WTC11 (cell line): ENCODE measurements around the gene ENHO. TPM values are rescaled to one million over a fixed set of nuclear protein-coding genes. Genes with fewer than 3 reads are reported as not detected.

Experiments
- ATAC-seq: fragments of 200-7000 bp; cut with Tn5 transposase; 2 replicates; pipeline ENCODE4 v1.10.0; 2021; ENCODE audit warnings: mild to moderate bottlenecking, moderate library complexity
- CTCF ChIA-PET: fragments of 300-600 bp; sonication (Branson Sonifier 250); formaldehyde crosslinking; loops from one replicate; lab custom pipeline; 2021; ENCODE audit warnings: antibody characterized with exemption; lab: Charles Lee
- POLR2A ChIA-PET: fragments of 350-600 bp; sonication (Branson Sonifier 250); formaldehyde crosslinking; loops from one replicate; lab custom pipeline; 2021; ENCODE audit warnings: antibody characterized with exemption; lab: Charles Lee
- DNase-seq: peaks from one replicate; pipeline ENCODE4 v3.0.0; 2021; ENCODE audit warnings: low spot score
- H3K27ac Mint-ChIP-seq: 2 replicates; pipeline ENCODE4 v1.8.0; 2021; ENCODE audit warnings: mixed read lengths
- H3K27me3 Mint-ChIP-seq: 2 replicates; pipeline ENCODE4 v1.8.0; 2021; ENCODE audit warnings: low read depth, mild to moderate bottlenecking, moderate library complexity, mixed read lengths
- H3K36me3 Mint-ChIP-seq: 2 replicates; pipeline ENCODE4 v1.8.0; 2021; ENCODE audit warnings: mixed read lengths
- H3K4me1 Mint-ChIP-seq: 2 replicates; pipeline ENCODE4 v1.8.0; 2022; ENCODE audit warnings: mixed read lengths
- H3K4me3 Mint-ChIP-seq: 2 replicates; pipeline ENCODE4 v1.8.0; 2021; ENCODE audit warnings: mild to moderate bottlenecking, moderate library complexity, mixed read lengths
- H3K9me3 Mint-ChIP-seq: 2 replicates; pipeline ENCODE4 v1.8.0; 2021; ENCODE audit warnings: mixed read lengths
- ESRRA ChIP-seq: sonication (generic); formaldehyde crosslinking; IDR thresholded peaks from 2 replicates; pipeline ENCODE4 v1.8.1; 2022; ENCODE audit warnings: mild to moderate bottlenecking, missing genetic modification reagents, borderline replicate concordance
- GRHL2 ChIP-seq: fragments of 250-450 bp; sonication (Bioruptor Pico); IDR thresholded peaks from 2 replicates; pipeline ENCODE4 v1.8.0; 2022; ENCODE audit warnings: mild to moderate bottlenecking, moderate library complexity; ENCODE audit not compliant: insufficient replicate concordance, severe bottlenecking
- IRF2 ChIP-seq: sonication (generic); formaldehyde crosslinking; IDR thresholded peaks from 2 replicates; pipeline ENCODE4 v1.8.0; 2022; ENCODE audit warnings: low read depth, missing genetic modification reagents, borderline replicate concordance
- JUN ChIP-seq: sonication (generic); formaldehyde crosslinking; IDR thresholded peaks from 2 replicates; pipeline ENCODE4 v1.8.0; 2023; ENCODE audit warnings: mild to moderate bottlenecking, missing genetic modification reagents
- NFATC4 ChIP-seq: fragments of 250-450 bp; sonication (Bioruptor Pico); IDR thresholded peaks from 2 replicates; pipeline ENCODE4 v1.9.0; 2021; ENCODE audit warnings: mild to moderate bottlenecking
- NR1H2 ChIP-seq: sonication (generic); formaldehyde crosslinking; IDR thresholded peaks from 2 replicates; pipeline ENCODE4 v1.9.0; 2021; ENCODE audit warnings: mild to moderate bottlenecking, moderate library complexity, missing genetic modification reagents
- SMAD4 ChIP-seq: sonication (generic); formaldehyde crosslinking; IDR thresholded peaks from 2 replicates; pipeline ENCODE4 v1.8.0; 2022; ENCODE audit warnings: mild to moderate bottlenecking, missing genetic modification reagents
- ZNF121 ChIP-seq: sonication (generic); formaldehyde crosslinking; IDR thresholded peaks from 2 replicates; pipeline ENCODE4 v1.8.0; 2023; ENCODE audit warnings: missing genetic modification reagents
- total RNA-seq: library from RNA; stranded (reverse); gene quantifications from 3 replicates; pipeline ENCODE4 v1.2.3, GENCODE V29; 2021
- TF ChIP-seq, protein P1 (sequence below): fragments of 250-450 bp; sonication (Bioruptor Pico); IDR thresholded peaks from 2 replicates; pipeline ENCODE4 v1.9.0; 2021; ENCODE audit warnings: moderate library complexity, mild to moderate bottlenecking, inconsistent platforms, borderline replicate concordance
- TF ChIP-seq, protein P2 (sequence below): sonication (generic); formaldehyde crosslinking; IDR thresholded peaks from 2 replicates; pipeline ENCODE4 v1.8.0; 2022; ENCODE audit warnings: mild to moderate bottlenecking, missing genetic modification reagents
- TF ChIP-seq, protein P3 (sequence below): sonication (generic); formaldehyde crosslinking; IDR thresholded peaks from 2 replicates; pipeline ENCODE4 v1.8.0; 2023; ENCODE audit warnings: missing genetic modification reagents, mild to moderate bottlenecking, borderline replicate concordance
- TF ChIP-seq, protein P4 (sequence below): sonication (generic); formaldehyde crosslinking; conservative IDR thresholded peaks from 2 replicates; pipeline ENCODE4 v1.8.1; 2022; ENCODE audit warnings: mild to moderate bottlenecking, missing genetic modification reagents
- TF ChIP-seq, protein P5 (sequence below): sonication (generic); formaldehyde crosslinking; conservative IDR thresholded peaks from 2 replicates; pipeline ENCODE4 v1.8.1; 2023; ENCODE audit warnings: mild to moderate bottlenecking, low read depth, missing genetic modification reagents, moderate library complexity

The ENHO gene
- total RNA-seq, 1 experiment from 2014 or later = 28.3 TPM

DNA sequence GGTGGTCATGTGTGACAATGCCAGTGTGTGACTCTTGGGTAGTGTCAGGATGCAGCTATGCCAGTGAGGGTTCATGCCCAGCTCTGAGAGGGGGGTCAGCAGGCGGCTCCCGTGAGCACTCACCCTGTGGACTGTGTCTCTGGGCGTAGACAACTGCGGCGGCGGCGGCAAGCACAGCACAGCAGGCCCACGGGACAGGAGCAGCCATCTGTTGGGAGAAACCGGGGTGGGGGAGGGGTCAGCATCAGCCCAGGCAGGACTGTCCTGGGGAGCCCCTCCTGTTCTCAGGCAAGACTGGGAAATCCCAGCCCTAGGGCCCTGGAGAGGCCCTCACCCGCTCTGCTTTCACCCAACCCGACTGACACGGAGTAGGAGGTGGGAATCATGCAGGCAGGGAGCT, 46.0 kb upstream of the ENHO start:
- ATAC-seq (peak; percentile 26), DNase-seq (no peak)
- Mint-ChIP-seq H3K4me3 (no peak overlapping the region), H3K27me3 (no peaks in the 10 kb centered on the region; the same call in 1 of the 2 replicates), H3K9me3 (no peaks in the 10 kb centered on the region), H3K27ac (no peak overlapping the region), H3K4me1 (peaks cover 30% of the 10 kb centered on the region), H3K36me3 (no peaks in the 10 kb centered on the region)
- TF ChIP-seq, protein P1, sequence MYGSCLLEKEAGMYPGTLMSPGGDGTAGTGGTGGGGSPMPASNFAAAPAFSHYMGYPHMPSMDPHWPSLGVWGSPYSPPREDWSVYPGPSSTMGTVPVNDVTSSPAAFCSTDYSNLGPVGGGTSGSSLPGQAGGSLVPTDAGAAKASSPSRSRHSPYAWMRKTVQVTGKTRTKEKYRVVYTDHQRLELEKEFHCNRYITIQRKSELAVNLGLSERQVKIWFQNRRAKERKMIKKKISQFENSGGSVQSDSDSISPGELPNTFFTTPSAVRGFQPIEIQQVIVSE (CRISPR knock-in tag) = no peak
- TF ChIP-seq, protein P2, sequence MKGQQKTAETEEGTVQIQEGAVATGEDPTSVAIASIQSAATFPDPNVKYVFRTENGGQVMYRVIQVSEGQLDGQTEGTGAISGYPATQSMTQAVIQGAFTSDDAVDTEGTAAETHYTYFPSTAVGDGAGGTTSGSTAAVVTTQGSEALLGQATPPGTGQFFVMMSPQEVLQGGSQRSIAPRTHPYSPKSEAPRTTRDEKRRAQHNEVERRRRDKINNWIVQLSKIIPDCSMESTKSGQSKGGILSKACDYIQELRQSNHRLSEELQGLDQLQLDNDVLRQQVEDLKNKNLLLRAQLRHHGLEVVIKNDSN (CRISPR knock-in tag) = peak; percentile 28; the same call in 1 of the 2 replicates
- ChIA-PET CTCF (interaction anchor here (1.9 to 4.1 kb wide), 5 partner anchors 11 to 165 kb away, joined by 5 to 31 read pairs (median 8); no protein-coding TSS in a partner anchor), POLR2A (no interaction called here)

DNA sequence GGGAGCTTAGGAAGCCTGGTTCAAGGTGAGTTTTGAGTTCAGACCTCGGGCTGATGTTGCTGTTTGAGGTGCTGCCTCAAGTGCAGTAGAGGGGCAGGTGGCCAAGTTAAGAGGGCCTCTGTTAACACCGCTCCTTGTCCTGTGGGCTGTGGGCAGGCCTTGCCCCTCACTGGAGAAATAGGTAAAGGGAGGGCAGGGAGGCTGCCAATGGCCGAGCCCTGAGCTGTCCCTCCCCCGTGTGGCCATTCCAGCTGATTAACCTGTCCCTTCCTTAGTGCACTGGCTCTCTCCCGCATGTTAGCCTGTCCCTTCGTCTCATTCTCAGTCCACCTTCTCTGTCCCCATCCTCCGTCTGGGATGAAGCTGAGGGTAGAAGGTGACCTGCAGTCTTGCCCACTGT, 45.3 kb upstream of the ENHO start:
- DNase-seq (no peak), ATAC-seq (no peak)
- Mint-ChIP-seq H3K36me3 (no peaks in the 10 kb centered on the region), H3K27me3 (no peaks in the 10 kb centered on the region; the same call in 1 of the 2 replicates), H3K4me1 (peaks cover 26% of the 10 kb centered on the region), H3K4me3 (no peak overlapping the region), H3K27ac (no peak overlapping the region), H3K9me3 (no peaks in the 10 kb centered on the region)
- CTCF ChIA-PET = interaction anchor here (1.9 to 4.1 kb wide), 5 partner anchors 12 to 164 kb away, joined by 5 to 31 read pairs (median 8); no protein-coding TSS in a partner anchor
- TF ChIP-seq IRF2 (CRISPR knock-in tag) (no peak), NFATC4 (CRISPR knock-in tag) (no peak), GRHL2 (CRISPR knock-in tag) (no peak)
- POLR2A ChIA-PET = no interaction called here

DNA sequence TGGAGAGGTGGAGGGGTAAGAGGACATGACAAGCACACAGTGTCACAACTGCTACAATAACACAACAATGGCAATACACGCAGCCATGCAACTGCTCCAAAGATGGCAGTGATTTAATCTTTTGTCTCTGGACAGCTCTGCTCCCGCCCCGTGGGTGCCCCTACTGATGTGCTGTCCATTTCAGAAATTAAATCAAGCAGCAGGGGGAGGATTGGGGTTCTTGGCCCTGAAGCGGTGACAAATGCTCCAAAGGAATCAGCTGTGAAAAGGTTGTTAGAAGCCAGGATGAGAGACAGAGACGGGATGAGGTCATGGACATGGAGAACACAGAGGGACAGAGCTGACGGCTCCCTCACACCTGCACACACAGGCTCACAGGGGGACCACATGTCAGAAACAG, 44.2 kb upstream of the ENHO start:
- TF ChIP-seq, protein P3, sequence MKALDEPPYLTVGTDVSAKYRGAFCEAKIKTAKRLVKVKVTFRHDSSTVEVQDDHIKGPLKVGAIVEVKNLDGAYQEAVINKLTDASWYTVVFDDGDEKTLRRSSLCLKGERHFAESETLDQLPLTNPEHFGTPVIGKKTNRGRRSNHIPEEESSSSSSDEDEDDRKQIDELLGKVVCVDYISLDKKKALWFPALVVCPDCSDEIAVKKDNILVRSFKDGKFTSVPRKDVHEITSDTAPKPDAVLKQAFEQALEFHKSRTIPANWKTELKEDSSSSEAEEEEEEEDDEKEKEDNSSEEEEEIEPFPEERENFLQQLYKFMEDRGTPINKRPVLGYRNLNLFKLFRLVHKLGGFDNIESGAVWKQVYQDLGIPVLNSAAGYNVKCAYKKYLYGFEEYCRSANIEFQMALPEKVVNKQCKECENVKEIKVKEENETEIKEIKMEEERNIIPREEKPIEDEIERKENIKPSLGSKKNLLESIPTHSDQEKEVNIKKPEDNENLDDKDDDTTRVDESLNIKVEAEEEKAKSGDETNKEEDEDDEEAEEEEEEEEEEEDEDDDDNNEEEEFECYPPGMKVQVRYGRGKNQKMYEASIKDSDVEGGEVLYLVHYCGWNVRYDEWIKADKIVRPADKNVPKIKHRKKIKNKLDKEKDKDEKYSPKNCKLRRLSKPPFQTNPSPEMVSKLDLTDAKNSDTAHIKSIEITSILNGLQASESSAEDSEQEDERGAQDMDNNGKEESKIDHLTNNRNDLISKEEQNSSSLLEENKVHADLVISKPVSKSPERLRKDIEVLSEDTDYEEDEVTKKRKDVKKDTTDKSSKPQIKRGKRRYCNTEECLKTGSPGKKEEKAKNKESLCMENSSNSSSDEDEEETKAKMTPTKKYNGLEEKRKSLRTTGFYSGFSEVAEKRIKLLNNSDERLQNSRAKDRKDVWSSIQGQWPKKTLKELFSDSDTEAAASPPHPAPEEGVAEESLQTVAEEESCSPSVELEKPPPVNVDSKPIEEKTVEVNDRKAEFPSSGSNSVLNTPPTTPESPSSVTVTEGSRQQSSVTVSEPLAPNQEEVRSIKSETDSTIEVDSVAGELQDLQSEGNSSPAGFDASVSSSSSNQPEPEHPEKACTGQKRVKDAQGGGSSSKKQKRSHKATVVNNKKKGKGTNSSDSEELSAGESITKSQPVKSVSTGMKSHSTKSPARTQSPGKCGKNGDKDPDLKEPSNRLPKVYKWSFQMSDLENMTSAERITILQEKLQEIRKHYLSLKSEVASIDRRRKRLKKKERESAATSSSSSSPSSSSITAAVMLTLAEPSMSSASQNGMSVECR (CRISPR knock-in tag) = no peak
- TF ChIP-seq JUN (no peak), ZNF121 (no peak), NFATC4 (CRISPR knock-in tag) (no peak)
- TF ChIP-seq, protein P4, sequence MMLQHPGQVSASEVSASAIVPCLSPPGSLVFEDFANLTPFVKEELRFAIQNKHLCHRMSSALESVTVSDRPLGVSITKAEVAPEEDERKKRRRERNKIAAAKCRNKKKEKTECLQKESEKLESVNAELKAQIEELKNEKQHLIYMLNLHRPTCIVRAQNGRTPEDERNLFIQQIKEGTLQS (CRISPR knock-in tag) = no peak
- no peaks in the 10 kb centered on the region for H3K9me3 Mint-ChIP-seq
- no peak overlapping the region for H3K4me3 Mint-ChIP-seq
- ATAC-seq (no peak), DNase-seq (no peak)
- H3K4me1 Mint-ChIP-seq = peaks cover 26% of the 10 kb centered on the region
- POLR2A ChIA-PET = no interaction called here
- H3K36me3 Mint-ChIP-seq = no peaks in the 10 kb centered on the region
- CTCF ChIA-PET = interaction anchor here (0.8 to 4.1 kb wide), 5 partner anchors 11 to 44 kb away, joined by 3 to 31 read pairs (median 6); no protein-coding TSS in a partner anchor
- H3K27ac Mint-ChIP-seq = no peak overlapping the region
- peaks cover 3% of the 10 kb centered on the region; the same call in 1 of the 2 replicates for H3K27me3 Mint-ChIP-seq

DNA sequence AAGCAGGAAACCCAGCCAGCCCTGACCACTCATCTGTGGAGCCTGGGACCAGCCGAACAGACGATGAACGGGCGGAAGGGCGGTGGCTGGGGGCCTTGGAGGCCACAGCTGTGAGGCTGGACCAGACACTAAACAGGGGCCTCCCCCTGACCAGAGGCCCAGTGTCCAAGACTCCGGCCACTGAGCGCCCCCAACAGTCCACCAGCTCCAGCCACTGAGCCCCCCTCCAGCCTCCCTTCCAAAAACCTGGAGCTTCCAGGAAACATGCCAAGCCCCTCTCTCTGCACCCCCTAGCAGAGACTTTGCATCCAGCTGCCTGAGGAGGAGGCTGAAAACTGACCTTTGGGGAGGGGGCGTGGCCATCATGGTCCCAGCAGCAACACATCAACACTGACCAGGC, 43.5 kb upstream of the ENHO start:
- no peak for ATAC-seq
- Mint-ChIP-seq H3K4me1 (peaks cover 26% of the 10 kb centered on the region), H3K9me3 (no peaks in the 10 kb centered on the region), H3K27me3 (peaks cover 3% of the 10 kb centered on the region; the same call in 1 of the 2 replicates), H3K36me3 (no peaks in the 10 kb centered on the region)
- POLR2A ChIA-PET = no interaction called here
- CTCF ChIA-PET = interaction anchor here (0.8 to 4.1 kb wide), 4 partner anchors 12 to 45 kb away, joined by 3 to 31 read pairs (median 6); no protein-coding TSS in a partner anchor
- DNase-seq = no peak
- no peak for TF ChIP-seq ESRRA (CRISPR knock-in tag)
- no peak for TF ChIP-seq SMAD4 (CRISPR knock-in tag)
- TF ChIP-seq NR1H2 (CRISPR knock-in tag) = no peak
- TF ChIP-seq, protein P5, sequence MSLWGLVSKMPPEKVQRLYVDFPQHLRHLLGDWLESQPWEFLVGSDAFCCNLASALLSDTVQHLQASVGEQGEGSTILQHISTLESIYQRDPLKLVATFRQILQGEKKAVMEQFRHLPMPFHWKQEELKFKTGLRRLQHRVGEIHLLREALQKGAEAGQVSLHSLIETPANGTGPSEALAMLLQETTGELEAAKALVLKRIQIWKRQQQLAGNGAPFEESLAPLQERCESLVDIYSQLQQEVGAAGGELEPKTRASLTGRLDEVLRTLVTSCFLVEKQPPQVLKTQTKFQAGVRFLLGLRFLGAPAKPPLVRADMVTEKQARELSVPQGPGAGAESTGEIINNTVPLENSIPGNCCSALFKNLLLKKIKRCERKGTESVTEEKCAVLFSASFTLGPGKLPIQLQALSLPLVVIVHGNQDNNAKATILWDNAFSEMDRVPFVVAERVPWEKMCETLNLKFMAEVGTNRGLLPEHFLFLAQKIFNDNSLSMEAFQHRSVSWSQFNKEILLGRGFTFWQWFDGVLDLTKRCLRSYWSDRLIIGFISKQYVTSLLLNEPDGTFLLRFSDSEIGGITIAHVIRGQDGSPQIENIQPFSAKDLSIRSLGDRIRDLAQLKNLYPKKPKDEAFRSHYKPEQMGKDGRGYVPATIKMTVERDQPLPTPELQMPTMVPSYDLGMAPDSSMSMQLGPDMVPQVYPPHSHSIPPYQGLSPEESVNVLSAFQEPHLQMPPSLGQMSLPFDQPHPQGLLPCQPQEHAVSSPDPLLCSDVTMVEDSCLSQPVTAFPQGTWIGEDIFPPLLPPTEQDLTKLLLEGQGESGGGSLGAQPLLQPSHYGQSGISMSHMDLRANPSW (CRISPR knock-in tag) = no peak
- TF ChIP-seq, all 79 proteins: peak for 0
- no peak overlapping the region for H3K4me3 Mint-ChIP-seq
- H3K27ac Mint-ChIP-seq = no peak overlapping the region
